K562 (cell line): ENCODE data around the gene PPFIA3. TPM values are rescaled to one million over a fixed set of nuclear protein-coding genes. Genes with fewer than 3 reads are reported as not detected.

Source experiments
- ATF1 ChIP-seq, 2 experiments: fragments of 450-650 bp in 1 of 2; IDR thresholded peaks; 2 replicates each; pipeline ENCODE4 v1.6.1; 2016; ENCODE audit warnings: missing compliant biosample characterization in 1 of 2, missing genetic modification characterization in 1 of 2
- BCL6 ChIP-seq: fragments of 250-450 bp; sonication (Bioruptor Pico); IDR thresholded peaks from 2 replicates; pipeline ENCODE4 v1.4.0; 2020
- CEBPG ChIP-seq, 3 experiments: fragments of 200-800 bp in 1 of 3; sonication (Bioruptor generic) in 1 of 3; sonication (generic) in 1 of 3; formaldehyde crosslinking in 1 of 3; IDR thresholded peaks in 2 of 3; conservative IDR thresholded peaks in 1 of 3; 2 replicates each; pipeline versions ENCODE4 v1.6.1 to v1.8.0; 2016 to 2022; ENCODE audit warnings: missing compliant biosample characterization in 2 of 3, missing genetic modification characterization in 2 of 3, mild to moderate bottlenecking in 1 of 3, missing genetic modification reagents in 1 of 3
- DMBX1 ChIP-seq: fragments of 250-450 bp; sonication (Bioruptor Pico); IDR thresholded peaks from 2 replicates; pipeline ENCODE4 v1.8.0; 2022; ENCODE audit warnings: inconsistent platforms, mild to moderate bottlenecking, moderate library complexity, borderline replicate concordance
- MAFK ChIP-seq: IDR thresholded peaks from 2 replicates; pipeline ENCODE4 v1.6.1; 2011; ENCODE audit warnings: low read length, improper control_type of control experiment
- MEIS2 ChIP-seq: fragments of 450-650 bp; IDR thresholded peaks from 2 replicates; pipeline ENCODE4 v1.6.1; 2014; ENCODE audit warnings: mild to moderate bottlenecking; ENCODE audit not compliant: partially characterized antibody
- NCOA6 ChIP-seq: fragments of 450-650 bp; IDR thresholded peaks from 2 replicates; pipeline ENCODE4 v1.6.1; 2017; ENCODE audit warnings: mild to moderate bottlenecking
- NFYB ChIP-seq: IDR thresholded peaks from 2 replicates; pipeline ENCODE4 v1.6.1; 2011; ENCODE audit warnings: mild to moderate bottlenecking, moderate library complexity; ENCODE audit not compliant: insufficient read length; ENCODE audit errors: extremely low read depth
- POLR2A ChIP-seq: fragments of 450-650 bp; conservative IDR thresholded peaks from 2 replicates; pipeline ENCODE4 v1.6.1; 2016
- SIRT6 ChIP-seq: IDR thresholded peaks from one replicate; pipeline ENCODE4 v1.6.1; 2012; ENCODE audit warnings: low read depth, mild to moderate bottlenecking, control low read depth, inconsistent platforms, low read length, moderate library complexity
- STAG1 ChIP-seq: sonication (generic); formaldehyde crosslinking; IDR thresholded peaks from 2 replicates; pipeline ENCODE4 v1.5.0; 2020; ENCODE audit warnings: missing genetic modification reagents, borderline replicate concordance
- ZNF282 ChIP-seq: sonication (generic); formaldehyde crosslinking; IDR thresholded peaks from 2 replicates; pipeline ENCODE4 v1.8.1; 2023; ENCODE audit warnings: missing genetic modification reagents
- ZNF584 ChIP-seq: fragments of 200-800 bp; sonication (Bioruptor generic); IDR thresholded peaks from 2 replicates; pipeline ENCODE4 v1.6.1; 2016; ENCODE audit warnings: low read depth, mild to moderate bottlenecking, missing genetic modification characterization, missing compliant biosample characterization
- ZNF586 ChIP-seq: fragments of 450-650 bp; formaldehyde crosslinking; conservative IDR thresholded peaks from 2 replicates; pipeline ENCODE4 v1.4.0; 2020; ENCODE audit warnings: mild to moderate bottlenecking, moderate library complexity
- polyA plus RNA-seq, 8 experiments: library from polyadenylated mRNA; depleted of rRNA in 4 of 8; stranded (reverse) in 5 of 8; unstranded in 3 of 8; fragments of >200 nt; fragmentation: Nextera tagmentation in 2 of 8; fragmentation: Illumina TruSeq in 1 of 8; extraction: Ambion mirVana in 2 of 8; extraction: Trizol in 1 of 8; gene quantifications; 2 replicates each; pipeline versions ENCODE4 v1.2.1 to v1.2.3, GENCODE V29; 2011 to 2014; ENCODE audit warnings: inconsistent platforms in 1 of 8, missing spikeins in 1 of 8
- total RNA-seq, 7 experiments: library from RNA; depleted of rRNA in 6 of 7; stranded (reverse); fragments of >200 nt in 6 of 7; fragmentation: Illumina TruSeq in 2 of 7; extraction: Trizol in 2 of 7; gene quantifications; 2 replicates each; pipeline versions ENCODE4 v1.2.1 to v1.2.3, GENCODE V29; 2011 to 2021; ENCODE audit warnings: low replicate concordance in 1 of 7
- TF ChIP-seq, protein P1 (sequence below), 2 experiments: fragments of 450-650 bp in 1 of 2; sonication (generic) in 1 of 2; formaldehyde crosslinking in 1 of 2; IDR thresholded peaks in 1 of 2; conservative IDR thresholded peaks in 1 of 2; 2 replicates each; pipeline versions ENCODE4 v1.6.1 to v1.8.1; 2016 to 2023; ENCODE audit warnings: mild to moderate bottlenecking in 2 of 2, moderate library complexity in 2 of 2, inconsistent platforms in 1 of 2, missing genetic modification reagents in 1 of 2
- TF ChIP-seq, protein P2 (sequence below): sonication (generic); formaldehyde crosslinking; IDR thresholded peaks from 2 replicates; pipeline ENCODE4 v1.8.0; 2022; ENCODE audit warnings: mild to moderate bottlenecking, low read depth, missing genetic modification reagents
- TF ChIP-seq, protein P3 (sequence below): fragments of 450-650 bp; conservative IDR thresholded peaks from 2 replicates; pipeline ENCODE4 v1.6.1; 2016; ENCODE audit warnings: missing genetic modification characterization, low read depth, mild to moderate bottlenecking, control low read depth, missing compliant biosample characterization
- TF ChIP-seq, protein P4 (sequence below), 3 experiments: fragments of 200-800 bp in 1 of 3; fragments of 250-450 bp in 1 of 3; fragments of 450-650 bp in 1 of 3; sonication (Bioruptor Pico) in 1 of 3; sonication (Bioruptor generic) in 1 of 3; formaldehyde crosslinking in 1 of 3; IDR thresholded peaks; 2 replicates each; pipeline versions ENCODE4 v1.6.1 to v1.8.0; 2016 to 2022; ENCODE audit warnings: mild to moderate bottlenecking in 2 of 3, missing genetic modification characterization in 2 of 3, missing compliant biosample characterization in 1 of 3, moderate library complexity in 1 of 3
- TF ChIP-seq, protein P5 (sequence below): fragments of 450-650 bp; formaldehyde crosslinking; IDR thresholded peaks from 2 replicates; pipeline ENCODE4 v1.4.0; 2020; ENCODE audit warnings: mild to moderate bottlenecking, mixed read lengths

The PPFIA3 gene
- total and polyA plus RNA-seq, 9 of the 15 experiments (the other 6 are each of a cell fraction or from before 2014, with no cell fraction given): 0.10 to 53.0 (median 17.6) TPM

DNA sequence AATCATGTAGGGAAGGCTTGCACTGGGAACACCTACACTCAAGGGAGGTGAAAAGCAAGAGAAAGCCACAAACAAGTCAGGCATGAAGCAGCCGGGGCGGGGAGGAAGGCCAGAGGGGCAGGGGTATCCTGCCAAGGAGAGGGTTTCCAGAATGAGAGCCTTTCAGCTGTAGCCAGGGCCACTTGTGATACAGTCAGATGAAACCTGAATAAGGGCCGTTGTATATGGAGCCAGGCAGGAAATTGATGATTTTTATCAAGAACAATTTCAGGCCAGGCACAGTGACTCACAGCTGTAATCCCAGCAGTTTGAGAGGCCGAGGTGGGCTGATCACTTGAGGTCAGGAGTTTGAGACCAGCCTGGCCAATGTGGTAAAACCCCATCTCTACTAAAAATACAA lies 42.6 kb downstream of the PPFIA3 start (continued):
- TF ChIP-seq, protein P1, sequence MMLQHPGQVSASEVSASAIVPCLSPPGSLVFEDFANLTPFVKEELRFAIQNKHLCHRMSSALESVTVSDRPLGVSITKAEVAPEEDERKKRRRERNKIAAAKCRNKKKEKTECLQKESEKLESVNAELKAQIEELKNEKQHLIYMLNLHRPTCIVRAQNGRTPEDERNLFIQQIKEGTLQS (IDR thresholded peaks at IDR 0.05): peak; percentile 56
- TF ChIP-seq, protein P1 (CRISPR knock-in tag; conservative IDR thresholded peaks at IDR 0.05): no peak
- TF ChIP-seq ZNF586 (CRISPR knock-in tag): no peak
- TF ChIP-seq ZNF282: no peak
- no peak for TF ChIP-seq STAG1
- TF ChIP-seq MAFK: no peak
- TF ChIP-seq CEBPG (CRISPR knock-in tag; IDR thresholded peaks at IDR 0.05): no peak
- TF ChIP-seq CEBPG (tag; conservative IDR thresholded peaks at IDR 0.05 in 1 of 2, IDR thresholded peaks at IDR 0.05 in 1 of 2): no peak
- no peak for TF ChIP-seq ATF1 (CRISPR knock-in tag; IDR thresholded peaks at IDR 0.05)
- no peak for TF ChIP-seq ATF1 (tag; IDR thresholded peaks at IDR 0.05)
- no peak for TF ChIP-seq MEIS2
- TF ChIP-seq, protein P2, sequence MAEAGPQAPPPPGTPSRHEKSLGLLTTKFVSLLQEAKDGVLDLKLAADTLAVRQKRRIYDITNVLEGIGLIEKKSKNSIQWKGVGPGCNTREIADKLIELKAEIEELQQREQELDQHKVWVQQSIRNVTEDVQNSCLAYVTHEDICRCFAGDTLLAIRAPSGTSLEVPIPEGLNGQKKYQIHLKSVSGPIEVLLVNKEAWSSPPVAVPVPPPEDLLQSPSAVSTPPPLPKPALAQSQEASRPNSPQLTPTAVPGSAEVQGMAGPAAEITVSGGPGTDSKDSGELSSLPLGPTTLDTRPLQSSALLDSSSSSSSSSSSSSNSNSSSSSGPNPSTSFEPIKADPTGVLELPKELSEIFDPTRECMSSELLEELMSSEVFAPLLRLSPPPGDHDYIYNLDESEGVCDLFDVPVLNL (CRISPR knock-in tag): no peak
- TF ChIP-seq POLR2A: 0 out of 2 replicates have a peak, but pooled peaks have one; percentile 21
- no peak for TF ChIP-seq NCOA6
- TF ChIP-seq SIRT6: no peak
- no peak for TF ChIP-seq NFYB
- TF ChIP-seq BCL6 (CRISPR knock-in tag): no peak
- no peak for TF ChIP-seq ZNF584 (CRISPR knock-in tag)
- TF ChIP-seq, protein P3, sequence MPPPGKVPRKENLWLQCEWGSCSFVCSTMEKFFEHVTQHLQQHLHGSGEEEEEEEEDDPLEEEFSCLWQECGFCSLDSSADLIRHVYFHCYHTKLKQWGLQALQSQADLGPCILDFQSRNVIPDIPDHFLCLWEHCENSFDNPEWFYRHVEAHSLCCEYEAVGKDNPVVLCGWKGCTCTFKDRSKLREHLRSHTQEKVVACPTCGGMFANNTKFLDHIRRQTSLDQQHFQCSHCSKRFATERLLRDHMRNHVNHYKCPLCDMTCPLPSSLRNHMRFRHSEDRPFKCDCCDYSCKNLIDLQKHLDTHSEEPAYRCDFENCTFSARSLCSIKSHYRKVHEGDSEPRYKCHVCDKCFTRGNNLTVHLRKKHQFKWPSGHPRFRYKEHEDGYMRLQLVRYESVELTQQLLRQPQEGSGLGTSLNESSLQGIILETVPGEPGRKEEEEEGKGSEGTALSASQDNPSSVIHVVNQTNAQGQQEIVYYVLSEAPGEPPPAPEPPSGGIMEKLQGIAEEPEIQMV (tag): no peak
- TF ChIP-seq, protein P4, sequence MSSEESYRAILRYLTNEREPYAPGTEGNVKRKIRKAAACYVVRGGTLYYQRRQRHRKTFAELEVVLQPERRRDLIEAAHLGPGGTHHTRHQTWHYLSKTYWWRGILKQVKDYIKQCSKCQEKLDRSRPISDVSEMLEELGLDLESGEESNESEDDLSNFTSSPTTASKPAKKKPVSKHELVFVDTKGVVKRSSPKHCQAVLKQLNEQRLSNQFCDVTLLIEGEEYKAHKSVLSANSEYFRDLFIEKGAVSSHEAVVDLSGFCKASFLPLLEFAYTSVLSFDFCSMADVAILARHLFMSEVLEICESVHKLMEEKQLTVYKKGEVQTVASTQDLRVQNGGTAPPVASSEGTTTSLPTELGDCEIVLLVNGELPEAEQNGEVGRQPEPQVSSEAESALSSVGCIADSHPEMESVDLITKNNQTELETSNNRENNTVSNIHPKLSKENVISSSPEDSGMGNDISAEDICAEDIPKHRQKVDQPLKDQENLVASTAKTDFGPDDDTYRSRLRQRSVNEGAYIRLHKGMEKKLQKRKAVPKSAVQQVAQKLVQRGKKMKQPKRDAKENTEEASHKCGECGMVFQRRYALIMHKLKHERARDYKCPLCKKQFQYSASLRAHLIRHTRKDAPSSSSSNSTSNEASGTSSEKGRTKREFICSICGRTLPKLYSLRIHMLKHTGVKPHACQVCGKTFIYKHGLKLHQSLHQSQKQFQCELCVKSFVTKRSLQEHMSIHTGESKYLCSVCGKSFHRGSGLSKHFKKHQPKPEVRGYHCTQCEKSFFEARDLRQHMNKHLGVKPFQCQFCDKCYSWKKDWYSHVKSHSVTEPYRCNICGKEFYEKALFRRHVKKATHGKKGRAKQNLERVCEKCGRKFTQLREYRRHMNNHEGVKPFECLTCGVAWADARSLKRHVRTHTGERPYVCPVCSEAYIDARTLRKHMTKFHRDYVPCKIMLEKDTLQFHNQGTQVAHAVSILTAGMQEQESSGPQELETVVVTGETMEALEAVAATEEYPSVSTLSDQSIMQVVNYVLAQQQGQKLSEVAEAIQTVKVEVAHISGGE (CRISPR knock-in tag; IDR thresholded peaks at IDR 0.05): no peak
- TF ChIP-seq, protein P5, sequence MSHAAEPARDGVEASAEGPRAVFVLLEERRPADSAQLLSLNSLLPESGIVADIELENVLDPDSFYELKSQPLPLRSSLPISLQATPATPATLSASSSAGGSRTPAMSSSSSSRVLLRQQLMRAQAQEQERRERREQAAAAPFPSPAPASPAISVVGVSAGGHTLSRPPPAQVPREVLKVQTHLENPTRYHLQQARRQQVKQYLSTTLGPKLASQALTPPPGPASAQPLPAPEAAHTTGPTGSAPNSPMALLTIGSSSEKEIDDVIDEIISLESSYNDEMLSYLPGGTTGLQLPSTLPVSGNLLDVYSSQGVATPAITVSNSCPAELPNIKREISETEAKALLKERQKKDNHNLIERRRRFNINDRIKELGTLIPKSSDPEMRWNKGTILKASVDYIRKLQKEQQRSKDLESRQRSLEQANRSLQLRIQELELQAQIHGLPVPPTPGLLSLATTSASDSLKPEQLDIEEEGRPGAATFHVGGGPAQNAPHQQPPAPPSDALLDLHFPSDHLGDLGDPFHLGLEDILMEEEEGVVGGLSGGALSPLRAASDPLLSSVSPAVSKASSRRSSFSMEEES (CRISPR knock-in tag): no peak
- no peak for TF ChIP-seq DMBX1 (CRISPR knock-in tag)
